Smooth muscle cell (in vitro differentiated cells): ENCODE data around the gene MYEF2. TPM values are rescaled to one million over a fixed set of nuclear protein-coding genes. Genes with fewer than 3 reads are reported as not detected.

Experiments
- DNase-seq: peaks from one replicate; lab custom pipeline; 2025; ENCODE audit not compliant: unreplicated experiment; lab: John Stamatoyannopoulos, UW
- H2AFZ ChIP-seq: fragments of 200-600 bp; sonication (generic); 2 replicates; pipeline ENCODE4 v1.6.0; 2016; ENCODE audit warnings: antibody characterized with exemption, low read depth, mild to moderate bottlenecking
- H3F3A ChIP-seq: fragments of 200-600 bp; sonication (generic); 2 replicates; pipeline ENCODE4 v1.6.0; 2017; ENCODE audit warnings: antibody characterized with exemption, low read depth
- H3K27ac ChIP-seq: fragments of 200-600 bp; sonication (generic); 2 replicates; pipeline ENCODE4 v1.5.1; 2016; ENCODE audit warnings: low read depth, mild to moderate bottlenecking
- H3K27me3 ChIP-seq: fragments of 200-600 bp; sonication (generic); 2 replicates; pipeline ENCODE4 v1.6.1; 2016; ENCODE audit warnings: low read depth, mild to moderate bottlenecking
- H3K36me3 ChIP-seq: fragments of 200-600 bp; sonication (generic); 2 replicates; pipeline ENCODE4 v1.5.1; 2016; ENCODE audit warnings: low read depth
- H3K4me1 ChIP-seq: fragments of 200-600 bp; sonication (generic); 2 replicates; pipeline ENCODE4 v1.5.1; 2016; ENCODE audit warnings: low read depth
- H3K4me2 ChIP-seq: fragments of 200-600 bp; sonication (generic); 2 replicates; pipeline ENCODE4 v1.6.0; 2016; ENCODE audit warnings: mild to moderate bottlenecking
- H3K4me3 ChIP-seq: fragments of 200-600 bp; sonication (generic); 2 replicates; pipeline ENCODE4 v1.5.1; 2016; ENCODE audit warnings: mild to moderate bottlenecking
- H3K79me2 ChIP-seq: fragments of 200-600 bp; sonication (generic); 2 replicates; pipeline ENCODE4 v1.6.0; 2016; ENCODE audit warnings: low read depth, mild to moderate bottlenecking
- H3K9ac ChIP-seq: fragments of 200-600 bp; sonication (generic); 2 replicates; pipeline ENCODE4 v1.6.0; 2016; ENCODE audit warnings: low read depth
- H3K9me3 ChIP-seq: fragments of 200-600 bp; sonication (generic); replicated peaks from 2 replicates; pipeline ENCODE4 v1.5.1; 2016; ENCODE audit warnings: low read depth
- H4K20me1 ChIP-seq: fragments of 200-600 bp; sonication (generic); 2 replicates; pipeline ENCODE4 v1.6.0; 2016; ENCODE audit warnings: low read depth
- CTCF ChIP-seq: fragments of 200-600 bp; sonication (generic); IDR thresholded peaks from 2 replicates; pipeline ENCODE4 v1.5.1; 2017; ENCODE audit warnings: borderline replicate concordance, mild to moderate bottlenecking, antibody characterized with exemption; ENCODE audit not compliant: insufficient read depth, poor library complexity, severe bottlenecking
- WGBS: methylation state at CpG from one replicate; pipeline ENCODE4 v1.1.7; 2016; ENCODE audit warnings: low lambda C conversion rate; 5-methylcytosine and 5-hydroxymethylcytosine counted together
- polyA plus RNA-seq: library from polyadenylated mRNA; unstranded; fragments of >200 nt; fragmentation: Nextera tagmentation; extraction: Ambion mirVana; gene quantifications from 2 replicates; pipeline ENCODE4 v1.2.1, GENCODE V29; 2016
- total RNA-seq: library from RNA; depleted of rRNA; stranded (reverse); fragments of >200 nt; gene quantifications from 2 replicates; pipeline ENCODE4 v1.2.3, GENCODE V29; 2014

The MYEF2 gene
- total and polyA plus RNA-seq, 2 experiments from 2014 or later = 0.56 to 13.9 TPM

- Histone ChIP-seq H3K36me3 (no peaks in the 10 kb centered on the region), H2AFZ (peak overlapping the region; percentile 93), H3K9me3 (peaks cover 9% of the 10 kb centered on the region), H4K20me1 (no peaks in the 10 kb centered on the region), H3K27me3 (peaks cover 24% of the 10 kb centered on the region), H3F3A (no peaks in the 10 kb centered on the region), H3K27ac (no peak overlapping the region), H3K9ac (peak overlapping the region; percentile 61), H3K4me2 (peak overlapping the region; percentile 84), H3K4me1 (peaks cover 22% of the 10 kb centered on the region), H3K79me2 (peaks cover 10% of the 10 kb centered on the region), H3K4me3 (peak overlapping the region; percentile 83)
- no peak for TF ChIP-seq CTCF
- WGBS = 9% methylated on average over 10 of the region's 10 CpGs
- no peak for DNase-seq
Measured at GRCh38 chr15:48177383-48177765, 721 bp downstream of the MYEF2 start.

- peaks cover 22% of the 10 kb centered on the region for H3K4me1 ChIP-seq
- WGBS = 34% methylated on average over 2 of the region's 2 CpGs
- TF ChIP-seq CTCF = no peak
- no peak overlapping the region for H3K27ac ChIP-seq
- no peak overlapping the region for H3K9ac ChIP-seq
- no peaks in the 10 kb centered on the region for H3K36me3 ChIP-seq
- peaks cover 13% of the 10 kb centered on the region for H3K79me2 ChIP-seq
- peaks cover 9% of the 10 kb centered on the region for H3K9me3 ChIP-seq
- peak overlapping the region; percentile 83 for H3K4me3 ChIP-seq
- no peak overlapping the region for H3K4me2 ChIP-seq
- peaks cover 22% of the 10 kb centered on the region for H3K27me3 ChIP-seq
- H4K20me1 ChIP-seq = no peaks in the 10 kb centered on the region
- H2AFZ ChIP-seq = peak overlapping the region; percentile 93
- no peaks in the 10 kb centered on the region for H3F3A ChIP-seq
- no peak for DNase-seq
Measured at GRCh38 chr15:48176957-48177356, 1.1 kb downstream of the MYEF2 start.

GRCh38 chr15:48176112-48176511 lies 2.0 kb downstream of the MYEF2 start:
- H3K36me3 ChIP-seq = no peaks in the 10 kb centered on the region
- H3K27ac ChIP-seq = no peak overlapping the region
- H3K4me1 ChIP-seq = peaks cover 22% of the 10 kb centered on the region
- H3K4me2 ChIP-seq = no peak overlapping the region
- no peak for TF ChIP-seq CTCF
- H3K9me3 ChIP-seq = peaks cover 9% of the 10 kb centered on the region
- no peak for DNase-seq
- no peak overlapping the region for H3K4me3 ChIP-seq
- peaks cover 22% of the 10 kb centered on the region for H3K27me3 ChIP-seq
- H2AFZ ChIP-seq = no peak overlapping the region
- H3K9ac ChIP-seq = no peak overlapping the region
- 77% methylated on average over 4 of the region's 4 CpGs for WGBS
- H4K20me1 ChIP-seq = no peaks in the 10 kb centered on the region
- peaks cover 13% of the 10 kb centered on the region for H3K79me2 ChIP-seq
- H3F3A ChIP-seq = no peaks in the 10 kb centered on the region

GRCh38 chr15:48175126-48175525 lies 3.0 kb downstream of the MYEF2 start:
- Histone ChIP-seq H3K9ac (no peak overlapping the region), H3K79me2 (peaks cover 13% of the 10 kb centered on the region), H2AFZ (no peak overlapping the region), H3K27ac (no peak overlapping the region), H3K4me3 (no peak overlapping the region), H3F3A (no peaks in the 10 kb centered on the region), H3K27me3 (peaks cover 22% of the 10 kb centered on the region), H4K20me1 (no peaks in the 10 kb centered on the region), H3K9me3 (peaks cover 9% of the 10 kb centered on the region), H3K4me2 (no peak overlapping the region), H3K36me3 (no peaks in the 10 kb centered on the region), H3K4me1 (peaks cover 22% of the 10 kb centered on the region)
- TF ChIP-seq CTCF = no peak
- 89% methylated on average over 3 of the region's 3 CpGs for WGBS
- no peak for DNase-seq
